Erythroblast (primary cell): ENCODE results near the gene NOTCH3.

Source experiments
- GATA1 ChIP-seq: IDR thresholded peaks from 2 replicates; pipeline ENCODE4 v1.6.1; 2011; ENCODE audit warnings: low read depth, mild to moderate bottlenecking, control low read depth, low read length, moderate library complexity
- POLR2A ChIP-seq: IDR thresholded peaks from 2 replicates; pipeline ENCODE4 v1.6.1; 2011; ENCODE audit warnings: mild to moderate bottlenecking, low read length

DNA sequence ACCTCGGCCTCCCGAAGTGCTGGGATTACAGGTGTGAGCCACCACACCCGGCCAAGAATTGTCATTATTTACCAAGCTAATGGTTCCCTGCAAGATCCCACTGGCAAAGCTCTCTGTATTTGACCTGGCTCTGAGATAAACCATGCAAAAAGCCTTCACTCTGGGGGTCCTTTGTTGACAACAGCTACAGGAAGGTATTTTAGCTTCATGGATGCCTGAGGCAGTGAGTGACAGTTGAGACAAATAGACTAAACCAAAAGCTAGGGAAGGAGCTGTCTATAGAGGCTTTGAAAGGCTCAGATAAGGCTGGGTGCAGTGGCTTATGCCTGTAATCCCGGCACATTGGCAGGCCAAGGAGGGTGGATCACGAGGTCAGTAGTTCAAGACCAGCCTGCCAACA lies 45.5 kb downstream of the NOTCH3 start:
- TF ChIP-seq POLR2A (no peak), GATA1 (no peak)
